ENCODE results near the gene ARHGAP9. TPM values are rescaled to one million over a fixed set of nuclear protein-coding genes. Genes with fewer than 3 reads are reported as not detected.

The ARHGAP9 gene
- total RNA-seq, 6 donors from 2014 or later, result 29.2 to 131 (median 43.7) TPM

DNA sequence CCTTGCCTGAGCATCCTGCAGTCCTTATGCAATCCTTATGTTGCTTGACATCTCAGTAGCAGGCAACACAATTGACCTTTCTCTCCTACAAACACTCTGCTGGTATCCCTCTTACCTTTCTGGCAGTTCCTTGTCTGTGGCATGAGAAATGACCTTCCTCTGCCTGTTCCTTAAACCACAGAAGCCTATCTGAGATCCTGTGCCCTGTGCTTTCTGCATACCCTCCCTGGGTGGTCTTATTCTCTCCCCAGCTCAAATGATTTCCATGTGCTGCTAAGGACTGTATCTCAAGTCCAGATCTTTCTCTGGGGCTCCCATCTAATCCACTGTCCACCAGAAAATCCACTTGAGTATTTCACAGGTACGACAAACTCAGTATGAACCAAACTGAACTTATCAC lies 2.0 kb upstream of the ARHGAP9 start:
- no peaks in the 10 kb centered on the region for H3K36me3 ChIP-seq
- peaks cover 3 to 14% (median 5%) of the 10 kb centered on the region in 4 donors for H3K4me1 ChIP-seq
- no peaks in the 10 kb centered on the region for H3K9me3 ChIP-seq
- ATAC-seq (ENCODE audit: low FRiP score in 2 of 2) (no peak), DNase-seq (no peak)
- no peak for TF ChIP-seq CTCF (IDR thresholded peaks at IDR 0.05)
- no peak for TF ChIP-seq POLR2A (IDR thresholded peaks at IDR 0.05)
- no peak for TF ChIP-seq POLR2AphosphoS5 (IDR thresholded peaks at IDR 0.05)
- no peak for TF ChIP-seq EP300 (IDR thresholded peaks at IDR 0.05)
- peaks cover 0 to 1% (median under 1%) of the 10 kb centered on the region in 4 donors for H3K27me3 ChIP-seq
- 70 to 80% methylated on average over 1 of the region's 1 CpG for WGBS, 2 donors
- no peak overlapping the region for H3K4me3 ChIP-seq
- peak overlapping the region in 1 of 4 donors; percentile 3 for H3K27ac ChIP-seq

- TF ChIP-seq CTCF (IDR thresholded peaks at IDR 0.05) (no peak), POLR2A (IDR thresholded peaks at IDR 0.05) (no peak), EP300 (IDR thresholded peaks at IDR 0.05) (no peak), POLR2AphosphoS5 (IDR thresholded peaks at IDR 0.05) (no peak)
- WGBS, 2 donors, result 87 to 89% methylated on average over 10 of the region's 10 CpGs
- H3K27ac ChIP-seq, result peak overlapping the region; percentile 75 to 90 (median 82)
- peaks cover 16 to 37% (median 25%) of the 10 kb centered on the region in 4 donors for H3K4me1 ChIP-seq
- ATAC-seq (ENCODE audit: low FRiP score in 2 of 2) (no peak), DNase-seq (no peak)
- H3K4me3 ChIP-seq, result peak overlapping the region in 3 of 4 donors; percentile 6 to 54 (median 14)
- H3K36me3 ChIP-seq, result peaks cover 0 to 3% (median 0%) of the 10 kb centered on the region in 4 donors
- H3K9me3 ChIP-seq, result no peaks in the 10 kb centered on the region
- H3K27me3 ChIP-seq, result peaks cover 0 to 24% (median 6%) of the 10 kb centered on the region in 4 donors
These were observed 657 bp downstream of the ARHGAP9 start for GRCh38 chr12:57479043-57479375.

- DNase-seq (peak in 1 of 2 donors; percentile 63), ATAC-seq (ENCODE audit: low FRiP score in 2 of 2) (peak; percentile 28 to 52)
- WGBS, 2 donors, result 58 to 59% methylated on average over 12 of the region's 12 CpGs
- TF ChIP-seq POLR2A (IDR thresholded peaks at IDR 0.05), result peak in 1 of 4 donors; percentile 67
- peak in 1 of 2 donors; percentile 20 for TF ChIP-seq POLR2AphosphoS5 (IDR thresholded peaks at IDR 0.05)
- no peak for TF ChIP-seq CTCF (IDR thresholded peaks at IDR 0.05)
- Histone ChIP-seq H3K4me3 (peak overlapping the region in 3 of 4 donors; percentile 40 to 54 (median 50)), H3K4me1 (peaks cover 16 to 37% (median 25%) of the 10 kb centered on the region in 4 donors), H3K27me3 (peaks cover 0 to 24% (median 6%) of the 10 kb centered on the region in 4 donors), H3K9me3 (no peaks in the 10 kb centered on the region), H3K27ac (peak overlapping the region; percentile 75 to 90 (median 82)), H3K36me3 (peaks cover 0 to 3% (median 0%) of the 10 kb centered on the region in 4 donors)
These were observed 1.7 kb downstream of the ARHGAP9 start for GRCh38 chr12:57477710-57478681.

GRCh38 chr12:57476993-57477709 lies 2.5 kb downstream of the ARHGAP9 start:
- Histone ChIP-seq H3K27ac (peak overlapping the region; percentile 75 to 90 (median 82)), H3K4me3 (peak overlapping the region in 3 of 4 donors; percentile 40 to 54 (median 50)), H3K36me3 (peaks cover 0 to 3% (median 0%) of the 10 kb centered on the region in 4 donors), H3K9me3 (no peaks in the 10 kb centered on the region), H3K4me1 (peaks cover 16 to 37% (median 25%) of the 10 kb centered on the region in 4 donors), H3K27me3 (peaks cover 0 to 24% (median 6%) of the 10 kb centered on the region in 4 donors)
- DNase-seq (no peak), ATAC-seq (ENCODE audit: low FRiP score in 2 of 2) (no peak)
- TF ChIP-seq POLR2A (IDR thresholded peaks at IDR 0.05) (no peak), CTCF (IDR thresholded peaks at IDR 0.05) (no peak), EP300 (IDR thresholded peaks at IDR 0.05) (no peak), POLR2AphosphoS5 (IDR thresholded peaks at IDR 0.05) (no peak)
- 55 to 57% methylated on average over 15 of the region's 15 CpGs for WGBS, 2 donors
